Sigmoid colon (tissue), 4 donors: ENCODE data around the gene CNTN4.

Experiments
- CTCF ChIP-seq, 4 experiments: fragments of 450-650 bp in 3 of 4; fragments of 200-600 bp in 1 of 4; IDR thresholded peaks; one replicate each; pipeline ENCODE4 v1.5.1; 2016 to 2019; ENCODE audit warnings: antibody characterized with exemption in 4 of 4, mild to moderate bottlenecking in 3 of 4, moderate library complexity in 2 of 4
- POLR2A ChIP-seq, 2 donors: fragments of 450-650 bp; IDR thresholded peaks; one replicate each; pipeline ENCODE4 v1.6.1; 2016; ENCODE audit warnings: antibody characterized with exemption in 2 of 2, mild to moderate bottlenecking in 2 of 2, moderate library complexity in 2 of 2
- POLR2AphosphoS5 ChIP-seq, 4 donors: sonication (generic); formaldehyde crosslinking; IDR thresholded peaks; one replicate each; pipeline ENCODE4 v1.6.1; 2017; ENCODE audit warnings: antibody characterized with exemption in 4 of 4

GRCh38 chr3:2261747-2262146 is 163.1 kb downstream of the CNTN4 start:
- TF ChIP-seq CTCF (IDR thresholded peaks at IDR 0.05) (no peak), POLR2A (IDR thresholded peaks at IDR 0.05) (no peak), POLR2AphosphoS5 (IDR thresholded peaks at IDR 0.05) (no peak)
